ENCODE data around the gene MEX3A.
A peak's percentile ranks its signal among the peaks of the same experiment; 100 is the strongest.
"Not testable (repeated sequence)": the region's sequence is repeated elsewhere in the genome, so short reads cannot be mapped to it uniquely, and the experiment has no call there.

Gene MEX3A

DNA sequence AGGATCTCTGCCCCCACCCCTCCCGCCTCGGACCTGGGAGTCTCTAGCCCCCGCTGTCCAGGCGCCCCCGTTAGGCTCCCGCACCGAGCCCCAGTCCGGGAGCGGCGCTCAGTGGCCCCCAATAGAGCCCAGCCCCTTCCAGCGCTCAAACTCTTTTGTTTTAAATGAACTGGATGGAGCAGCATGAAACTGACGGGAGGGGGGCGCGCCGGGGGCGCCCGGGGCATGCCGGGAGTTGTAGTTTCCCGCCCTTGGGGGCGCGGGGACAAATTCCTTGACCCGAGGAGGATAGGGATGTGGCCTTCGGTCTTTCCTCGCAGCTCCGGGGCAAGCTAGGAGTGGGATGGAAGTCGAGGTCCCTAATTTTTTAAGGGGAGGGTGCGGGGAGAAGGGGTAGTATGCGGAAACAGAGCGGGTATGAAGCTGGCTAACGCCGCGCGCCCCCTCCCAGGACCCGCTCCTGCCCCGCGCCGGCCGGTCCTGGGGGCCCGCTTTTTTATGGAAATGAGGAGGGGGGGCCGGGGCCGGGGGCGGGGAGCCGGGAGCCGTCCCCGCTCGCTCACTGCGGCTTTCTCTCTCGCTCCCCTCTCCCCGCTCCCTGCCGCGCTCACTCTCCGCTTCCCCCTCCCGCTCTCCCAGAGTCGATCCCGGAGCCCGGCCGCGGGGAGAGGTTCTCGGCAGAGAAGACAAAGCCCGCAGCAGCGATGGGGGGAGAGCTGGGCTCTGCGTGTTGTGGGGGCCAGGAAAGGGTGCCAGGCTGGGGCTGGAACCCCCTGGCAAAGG is at the start of gene MEX3A:
TSS of gene MEX3A (minus strand) at position 157 of the 783 bp plus-strand sequence. CDS start 467 bp downstream, outside the sequence.
- H3K4me3 ChIP-seq (ENCODE audit: low read length) = peak within 1 kb of the TSS; percentile 79
- H3K27ac ChIP-seq (ENCODE audit: low read depth, low read length) = peak within 1 kb of the TSS; percentile 55
- no peaks in the 10 kb centered on the region for H3K4me1 ChIP-seq (ENCODE audit: control insufficient read depth, insufficient read depth, low read length)
- no peaks in the 10 kb centered on the region for H3K36me3 ChIP-seq (ENCODE audit: control insufficient read depth, insufficient read depth, low read length)
- H3K27me3 ChIP-seq (ENCODE audit: control insufficient read depth, insufficient read depth, low read length) = no peaks in the 10 kb centered on the region
- H3K9ac ChIP-seq (ENCODE audit: low read length) = no peak within 1 kb of the TSS

- H3K36me3 ChIP-seq (ENCODE audit: control insufficient read depth, insufficient read depth, low read length) = peaks cover 33% of the 10 kb centered on the region
- peak overlapping the region; percentile 30 for H3K4me3 ChIP-seq (ENCODE audit: low read length)
Measured at GRCh38 chr1:156130578-156130942, 48.3 kb upstream of the MEX3A start.

DNA sequence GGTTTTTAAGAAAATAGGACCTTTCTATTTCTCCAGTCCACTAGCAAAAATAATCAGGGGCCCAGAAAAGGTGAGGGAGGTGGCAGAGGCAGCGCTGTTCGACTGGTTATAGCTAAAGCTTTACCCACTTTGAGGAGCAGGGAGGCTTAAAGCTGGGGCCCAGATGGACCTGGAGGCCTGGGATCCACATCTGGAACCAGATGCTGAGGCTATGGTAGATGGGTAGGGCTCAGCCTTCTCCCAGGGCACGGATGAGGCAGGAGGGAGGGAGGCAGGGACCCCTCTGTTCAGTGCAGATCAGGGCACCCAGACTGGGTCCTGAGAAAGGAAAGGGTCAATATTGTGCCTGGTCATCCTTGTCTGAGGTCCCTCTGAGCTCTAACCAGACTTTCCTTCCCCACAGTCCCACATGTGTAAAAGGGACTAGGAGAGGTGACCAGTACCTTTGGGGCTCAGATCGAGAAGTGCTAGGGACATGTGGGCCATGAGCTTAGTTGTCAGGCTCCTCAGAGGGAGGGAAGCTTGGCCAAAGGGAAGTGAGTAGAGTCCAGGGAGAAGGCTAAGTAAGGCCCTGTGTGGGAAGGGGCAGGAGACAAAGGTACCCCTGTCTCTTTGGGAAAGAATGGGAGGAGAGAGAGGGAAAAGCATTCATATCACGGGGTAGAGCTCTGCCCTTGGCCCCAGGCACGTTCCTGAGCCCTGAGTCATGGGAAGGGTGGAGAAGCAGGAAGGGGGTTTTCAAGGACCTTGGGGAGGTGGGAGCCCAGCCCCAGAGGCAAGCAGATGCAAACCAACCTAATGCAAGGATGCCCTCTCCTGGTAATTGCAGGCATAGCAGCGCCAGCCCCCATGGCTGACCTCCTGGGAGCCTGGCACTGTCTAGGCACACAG is 47.7 kb upstream of the MEX3A start:
- Histone ChIP-seq H3K4me3 (ENCODE audit: low read length) (peak overlapping the region; percentile 60), H3K27me3 (ENCODE audit: control insufficient read depth, insufficient read depth, low read length) (no peaks in the 10 kb centered on the region), H3K36me3 (ENCODE audit: control insufficient read depth, insufficient read depth, low read length) (peaks cover 27% of the 10 kb centered on the region), H3K4me1 (ENCODE audit: control insufficient read depth, insufficient read depth, low read length) (peaks cover 51% of the 10 kb centered on the region), H3K9ac (ENCODE audit: low read length) (peak overlapping the region; percentile 28), H3K27ac (ENCODE audit: low read depth, low read length) (peak overlapping the region; percentile 98)

More at GRCh38 chr1:156130578-156130942, 48.3 kb upstream of the MEX3A start:
- no peaks in the 10 kb centered on the region for H3K27me3 ChIP-seq (ENCODE audit: control insufficient read depth, insufficient read depth, low read length)
- H3K9ac ChIP-seq (ENCODE audit: low read length) = no peak overlapping the region
- H3K27ac ChIP-seq (ENCODE audit: low read depth, low read length) = peak overlapping the region; percentile 98
- peaks cover 49% of the 10 kb centered on the region for H3K4me1 ChIP-seq (ENCODE audit: control insufficient read depth, insufficient read depth, low read length)

- H3K27me3 ChIP-seq (ENCODE audit: control insufficient read depth, insufficient read depth, low read length) = no peaks in the 10 kb centered on the region
- H3K27ac ChIP-seq (ENCODE audit: low read depth, low read length) = peak overlapping the region; percentile 98
- H3K36me3 ChIP-seq (ENCODE audit: control insufficient read depth, insufficient read depth, low read length) = peaks cover 17% of the 10 kb centered on the region
- peak overlapping the region; percentile 60 for H3K4me3 ChIP-seq (ENCODE audit: low read length)
- peaks cover 57% of the 10 kb centered on the region for H3K4me1 ChIP-seq (ENCODE audit: control insufficient read depth, insufficient read depth, low read length)
- H3K9ac ChIP-seq (ENCODE audit: low read length) = peak overlapping the region; percentile 40
Measured at GRCh38 chr1:156128654-156129597, 46.7 kb upstream of the MEX3A start.

GRCh38 chr1:156128308-156128653 is 46.0 kb upstream of the MEX3A start:
- Histone ChIP-seq H3K4me1 (ENCODE audit: control insufficient read depth, insufficient read depth, low read length) (peaks cover 61% of the 10 kb centered on the region), H3K27ac (ENCODE audit: low read depth, low read length) (peak overlapping the region; percentile 98), H3K27me3 (ENCODE audit: control insufficient read depth, insufficient read depth, low read length) (no peaks in the 10 kb centered on the region), H3K9ac (ENCODE audit: low read length) (peak overlapping the region; percentile 1), H3K36me3 (ENCODE audit: control insufficient read depth, insufficient read depth, low read length) (peaks cover 13% of the 10 kb centered on the region), H3K4me3 (ENCODE audit: low read length) (peak overlapping the region; percentile 44)

GRCh38 chr1:156126630-156127534 is 44.6 kb upstream of the MEX3A start:
- peaks cover 9% of the 10 kb centered on the region for H3K36me3 ChIP-seq (ENCODE audit: control insufficient read depth, insufficient read depth, low read length)
- peaks cover 75% of the 10 kb centered on the region for H3K4me1 ChIP-seq (ENCODE audit: control insufficient read depth, insufficient read depth, low read length)
- peak overlapping the region; percentile 35 for H3K4me3 ChIP-seq (ENCODE audit: low read length)
- H3K27me3 ChIP-seq (ENCODE audit: control insufficient read depth, insufficient read depth, low read length) = no peaks in the 10 kb centered on the region
- peak overlapping the region; percentile 98 for H3K27ac ChIP-seq (ENCODE audit: low read depth, low read length)
- H3K9ac ChIP-seq (ENCODE audit: low read length) = peak overlapping the region; percentile 24

DNA sequence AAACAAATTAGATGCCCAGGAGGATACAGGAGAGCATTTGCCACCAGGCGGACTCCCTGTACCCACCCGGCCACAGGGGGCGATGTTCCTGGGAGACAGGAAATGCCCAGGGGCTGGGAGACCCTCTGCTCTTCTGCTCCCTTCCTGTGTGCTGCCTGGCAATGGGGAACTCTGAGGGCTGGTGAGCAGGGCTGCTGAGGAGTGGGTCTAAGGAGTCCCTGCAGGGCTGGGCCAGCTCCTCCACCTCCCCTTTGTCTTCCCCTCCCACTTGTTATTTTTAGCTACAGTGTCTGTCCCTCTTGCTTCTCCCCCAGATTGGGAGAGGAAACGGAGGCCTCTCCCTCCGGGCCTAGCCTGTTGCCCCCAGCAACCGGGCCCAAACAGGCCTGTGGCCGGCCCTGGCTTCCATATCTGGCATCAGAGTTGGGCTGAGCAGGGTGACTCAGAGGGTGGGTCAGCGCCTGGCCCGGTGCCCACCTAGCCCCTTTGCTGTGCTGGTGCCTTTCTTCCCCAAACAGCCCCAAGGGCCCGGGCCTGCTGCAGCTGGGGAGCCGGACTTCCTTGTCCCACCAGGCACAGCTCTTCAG is 43.9 kb upstream of the MEX3A start:
- Histone ChIP-seq H3K4me3 (ENCODE audit: low read length) (peak overlapping the region; percentile 35), H3K36me3 (ENCODE audit: control insufficient read depth, insufficient read depth, low read length) (peaks cover 5% of the 10 kb centered on the region), H3K4me1 (ENCODE audit: control insufficient read depth, insufficient read depth, low read length) (peaks cover 81% of the 10 kb centered on the region), H3K27ac (ENCODE audit: low read depth, low read length) (peak overlapping the region; percentile 98), H3K27me3 (ENCODE audit: control insufficient read depth, insufficient read depth, low read length) (no peaks in the 10 kb centered on the region), H3K9ac (ENCODE audit: low read length) (peak overlapping the region; percentile 78)

GRCh38 chr1:156125544-156125943 is 43.3 kb upstream of the MEX3A start:
- H3K36me3 ChIP-seq (ENCODE audit: control insufficient read depth, insufficient read depth, low read length); H3K4me3 ChIP-seq (ENCODE audit: low read length); H3K9ac ChIP-seq (ENCODE audit: low read length); H3K27me3 ChIP-seq (ENCODE audit: control insufficient read depth, insufficient read depth, low read length): not testable (repeated sequence)
- Histone ChIP-seq H3K27ac (ENCODE audit: low read depth, low read length) (peak overlapping the region; percentile 98), H3K4me1 (ENCODE audit: control insufficient read depth, insufficient read depth, low read length) (peaks cover 84% of the 10 kb centered on the region)

GRCh38 chr1:156124557-156125483 is 42.6 kb upstream of the MEX3A start:
- Histone ChIP-seq H3K27ac (ENCODE audit: low read depth, low read length) (peak overlapping the region; percentile 98), H3K36me3 (ENCODE audit: control insufficient read depth, insufficient read depth, low read length) (no peaks in the 10 kb centered on the region), H3K27me3 (ENCODE audit: control insufficient read depth, insufficient read depth, low read length) (no peaks in the 10 kb centered on the region), H3K4me1 (ENCODE audit: control insufficient read depth, insufficient read depth, low read length) (peaks cover 85% of the 10 kb centered on the region), H3K9ac (ENCODE audit: low read length) (no peak overlapping the region), H3K4me3 (ENCODE audit: low read length) (peak overlapping the region; percentile 47)
